Measurements from ENCODE around the gene PDHX.

DNA sequence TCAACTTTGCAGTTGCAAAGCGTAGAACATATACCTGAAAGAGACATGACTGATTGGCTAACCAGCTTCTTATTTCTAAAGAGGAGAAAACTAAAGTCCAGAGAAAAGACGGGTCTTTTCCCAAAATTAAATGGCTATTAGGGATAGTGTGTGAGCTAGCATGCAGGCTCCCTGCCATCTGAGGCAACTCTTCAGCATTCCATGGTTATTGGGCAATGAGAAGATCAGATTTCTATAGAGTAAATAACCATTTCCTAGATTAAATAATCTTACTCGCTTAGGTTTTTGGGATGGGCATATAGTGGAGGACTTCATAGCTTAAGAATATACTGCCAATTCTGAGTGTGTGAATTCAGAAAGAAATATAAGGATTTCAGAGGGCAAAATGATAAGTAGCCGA is 95.0 kb downstream of the PDHX start:
- TF ChIP-seq, protein P1, sequence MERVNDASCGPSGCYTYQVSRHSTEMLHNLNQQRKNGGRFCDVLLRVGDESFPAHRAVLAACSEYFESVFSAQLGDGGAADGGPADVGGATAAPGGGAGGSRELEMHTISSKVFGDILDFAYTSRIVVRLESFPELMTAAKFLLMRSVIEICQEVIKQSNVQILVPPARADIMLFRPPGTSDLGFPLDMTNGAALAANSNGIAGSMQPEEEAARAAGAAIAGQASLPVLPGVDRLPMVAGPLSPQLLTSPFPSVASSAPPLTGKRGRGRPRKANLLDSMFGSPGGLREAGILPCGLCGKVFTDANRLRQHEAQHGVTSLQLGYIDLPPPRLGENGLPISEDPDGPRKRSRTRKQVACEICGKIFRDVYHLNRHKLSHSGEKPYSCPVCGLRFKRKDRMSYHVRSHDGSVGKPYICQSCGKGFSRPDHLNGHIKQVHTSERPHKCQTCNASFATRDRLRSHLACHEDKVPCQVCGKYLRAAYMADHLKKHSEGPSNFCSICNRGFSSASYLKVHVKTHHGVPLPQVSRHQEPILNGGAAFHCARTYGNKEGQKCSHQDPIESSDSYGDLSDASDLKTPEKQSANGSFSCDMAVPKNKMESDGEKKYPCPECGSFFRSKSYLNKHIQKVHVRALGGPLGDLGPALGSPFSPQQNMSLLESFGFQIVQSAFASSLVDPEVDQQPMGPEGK (CRISPR knock-in tag; IDR thresholded peaks at IDR 0.05; ENCODE audit: borderline replicate concordance), result no peak
- TF ChIP-seq RARB (CRISPR knock-in tag; IDR thresholded peaks at IDR 0.05), result no peak
- TF ChIP-seq, protein P2, sequence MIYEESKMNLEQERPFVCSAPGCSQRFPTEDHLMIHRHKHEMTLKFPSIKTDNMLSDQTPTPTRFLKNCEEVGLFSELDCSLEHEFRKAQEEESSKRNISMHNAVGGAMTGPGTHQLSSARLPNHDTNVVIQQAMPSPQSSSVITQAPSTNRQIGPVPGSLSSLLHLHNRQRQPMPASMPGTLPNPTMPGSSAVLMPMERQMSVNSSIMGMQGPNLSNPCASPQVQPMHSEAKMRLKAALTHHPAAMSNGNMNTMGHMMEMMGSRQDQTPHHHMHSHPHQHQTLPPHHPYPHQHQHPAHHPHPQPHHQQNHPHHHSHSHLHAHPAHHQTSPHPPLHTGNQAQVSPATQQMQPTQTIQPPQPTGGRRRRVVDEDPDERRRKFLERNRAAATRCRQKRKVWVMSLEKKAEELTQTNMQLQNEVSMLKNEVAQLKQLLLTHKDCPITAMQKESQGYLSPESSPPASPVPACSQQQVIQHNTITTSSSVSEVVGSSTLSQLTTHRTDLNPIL (CRISPR knock-in tag; IDR thresholded peaks at IDR 0.05; ENCODE audit: low read depth), result no peak
- TF ChIP-seq ZFP3 (CRISPR knock-in tag; IDR thresholded peaks at IDR 0.05), result no peak
- no peak for TF ChIP-seq ZNF565 (CRISPR knock-in tag; conservative IDR thresholded peaks at IDR 0.05; ENCODE audit: low read depth)
- TF ChIP-seq ARNTL (CRISPR knock-in tag; IDR thresholded peaks at IDR 0.05; ENCODE audit: borderline replicate concordance, low read depth), result no peak
- TF ChIP-seq GLIS3 (CRISPR knock-in tag; IDR thresholded peaks at IDR 0.05), result no peak
- TF ChIP-seq PPARA (CRISPR knock-in tag; IDR thresholded peaks at IDR 0.05; ENCODE audit: borderline replicate concordance), result no peak
- no peak for TF ChIP-seq SNAI2 (CRISPR knock-in tag; IDR thresholded peaks at IDR 0.05)
